ENCODE data around the gene SLC44A4.

DNA sequence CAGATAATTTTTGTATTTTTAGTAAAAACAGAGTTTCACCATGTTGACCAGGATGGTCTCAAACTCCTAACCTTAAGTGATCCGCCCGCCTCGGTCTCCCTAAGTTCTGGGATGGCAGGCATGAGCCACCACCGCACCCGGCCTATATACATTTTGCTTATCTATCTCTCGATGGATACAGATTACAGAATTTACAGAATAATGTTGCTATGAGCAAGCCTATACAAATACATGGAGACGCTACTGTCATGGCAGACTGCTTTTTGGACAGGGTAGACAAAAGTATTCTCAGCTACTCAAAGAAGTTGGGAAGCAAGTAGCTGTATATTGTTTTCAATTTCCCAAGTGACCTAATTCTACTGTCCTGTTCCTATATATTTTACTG is 65.3 kb downstream of the SLC44A4 start:
- TF ChIP-seq, protein P1, sequence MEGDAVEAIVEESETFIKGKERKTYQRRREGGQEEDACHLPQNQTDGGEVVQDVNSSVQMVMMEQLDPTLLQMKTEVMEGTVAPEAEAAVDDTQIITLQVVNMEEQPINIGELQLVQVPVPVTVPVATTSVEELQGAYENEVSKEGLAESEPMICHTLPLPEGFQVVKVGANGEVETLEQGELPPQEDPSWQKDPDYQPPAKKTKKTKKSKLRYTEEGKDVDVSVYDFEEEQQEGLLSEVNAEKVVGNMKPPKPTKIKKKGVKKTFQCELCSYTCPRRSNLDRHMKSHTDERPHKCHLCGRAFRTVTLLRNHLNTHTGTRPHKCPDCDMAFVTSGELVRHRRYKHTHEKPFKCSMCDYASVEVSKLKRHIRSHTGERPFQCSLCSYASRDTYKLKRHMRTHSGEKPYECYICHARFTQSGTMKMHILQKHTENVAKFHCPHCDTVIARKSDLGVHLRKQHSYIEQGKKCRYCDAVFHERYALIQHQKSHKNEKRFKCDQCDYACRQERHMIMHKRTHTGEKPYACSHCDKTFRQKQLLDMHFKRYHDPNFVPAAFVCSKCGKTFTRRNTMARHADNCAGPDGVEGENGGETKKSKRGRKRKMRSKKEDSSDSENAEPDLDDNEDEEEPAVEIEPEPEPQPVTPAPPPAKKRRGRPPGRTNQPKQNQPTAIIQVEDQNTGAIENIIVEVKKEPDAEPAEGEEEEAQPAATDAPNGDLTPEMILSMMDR (IDR thresholded peaks at IDR 0.05), result no peak
- no peak for TF ChIP-seq POLR2A (IDR thresholded peaks at IDR 0.05)
